Measurements from ENCODE around the gene ACAN. TPM values are rescaled to one million over a fixed set of nuclear protein-coding genes. Genes with fewer than 3 reads are reported as not detected.

Gene ACAN
- total RNA-seq, 1 experiment from 2014 or later, result 1.4 TPM

- no peaks in the 10 kb centered on the region for H3K9me3 Mint-ChIP-seq
- H3K36me3 Mint-ChIP-seq, result no peaks in the 10 kb centered on the region
- no peak for DNase-seq (ENCODE audit: low spot score)
Observed at GRCh38 chr15:88844749-88845386, 41.6 kb downstream of the ACAN start.

More at GRCh38 chr15:88844749-88845386, 41.6 kb downstream of the ACAN start:
- Mint-ChIP-seq H3K4me1 (no peaks in the 10 kb centered on the region), H3K4me3 (no peak overlapping the region), H3K27me3 (ENCODE audit: low read depth) (no peaks in the 10 kb centered on the region; the same call in 1 of the 2 replicates), H3K27ac (no peak overlapping the region)
- no peak for ATAC-seq
- ChIA-PET POLR2A (no interaction called here), CTCF (interaction anchor here (0.7 to 1.0 kb wide), 3 partner anchors 20 to 409 kb away, joined by 3 to 4 read pairs (median 4); no protein-coding TSS in a partner anchor)
- TF ChIP-seq CDX4 (CRISPR knock-in tag; IDR thresholded peaks at IDR 0.05; ENCODE audit: borderline replicate concordance) (no peak), USF1 (CRISPR knock-in tag; IDR thresholded peaks at IDR 0.05) (no peak), ZNF532 (CRISPR knock-in tag; IDR thresholded peaks at IDR 0.05; ENCODE audit: borderline replicate concordance) (no peak), RORB (CRISPR knock-in tag; IDR thresholded peaks at IDR 0.05) (no peak), E2F1 (CRISPR knock-in tag; IDR thresholded peaks at IDR 0.05) (no peak), ZNF512 (CRISPR knock-in tag; IDR thresholded peaks at IDR 0.05; ENCODE audit: borderline replicate concordance) (no peak), SMAD4 (CRISPR knock-in tag; IDR thresholded peaks at IDR 0.05) (no peak), SOX15 (CRISPR knock-in tag; IDR thresholded peaks at IDR 0.05) (no peak), ZNF232 (CRISPR knock-in tag; IDR thresholded peaks at IDR 0.05) (no peak), E2F5 (CRISPR knock-in tag; IDR thresholded peaks at IDR 0.05) (no peak), ETV6 (CRISPR knock-in tag; IDR thresholded peaks at IDR 0.05) (no peak), USF2 (CRISPR knock-in tag; IDR thresholded peaks at IDR 0.05) (no peak)

Measured in WTC11 (cell line).